GM12878 (cell line): ENCODE measurements around the gene ASCC3. TPM values are rescaled to one million over a fixed set of nuclear protein-coding genes. Genes with fewer than 3 reads are reported as not detected.

Experiments
- ATAC-seq: fragments of 200-7000 bp; cut with Tn5 transposase; 3 replicates; pipeline ENCODE4 v1.9.1; 2020; ENCODE audit warnings: mild to moderate bottlenecking, moderate library complexity
- BruUV-seq: library from RNA; stranded (reverse); fragments of 400-500 nt; replicated peaks from 2 replicates; lab custom pipeline; 2021; lab: Mats Ljungman, UMichigan
- CTCF ChIA-PET: fragments of 300-600 bp; sonication (Branson Sonifier 250); formaldehyde crosslinking; extraction: SDS; loops from one replicate; lab custom pipeline; 2021; ENCODE audit warnings: inconsistent platforms; lab: Yijun Ruan, JAX
- POLR2A ChIA-PET: fragments of 350-600 bp; formaldehyde crosslinking; extraction: SDS; loops from one replicate; lab custom pipeline; 2021; ENCODE audit warnings: inconsistent platforms; lab: Charles Lee
- RAD21 ChIA-PET: fragments of 300-600 bp; sonication (Branson Sonifier 250); formaldehyde crosslinking; loops from one replicate; lab custom pipeline; 2023; ENCODE audit warnings: antibody characterized with exemption; ENCODE audit not compliant: unreplicated experiment; lab: Charles Lee
- SMC1A ChIA-PET: fragments of 300-600 bp; sonication (Branson Sonifier 250); formaldehyde crosslinking; loops from one replicate; lab custom pipeline; 2023; ENCODE audit not compliant: unreplicated experiment, uncharacterized antibody; lab: Charles Lee
- DNase-seq: peaks from one replicate; pipeline ENCODE4 v3.0.0-alpha.2; 2011; ENCODE audit warnings: low read depth, low spot score
- FAIRE-seq: peaks from 3 replicates; lab custom pipeline; 2011; peaks lifted over from hg19 to GRCh38; lab: Jason Lieb, UNC
- H2AFZ ChIP-seq: 2 replicates; pipeline ENCODE4 v1.6.0; 2011; ENCODE audit warnings: low read depth, low read length, control low read depth; ENCODE audit not compliant: control insufficient read depth
- H3K27ac ChIP-seq: 2 replicates; pipeline ENCODE4 v1.5.1; 2011; ENCODE audit warnings: control low read depth; ENCODE audit not compliant: control insufficient read depth, insufficient read depth
- H3K27me3 ChIP-seq, 2 experiments: replicated peaks in 1 of 2; 2 replicates each; pipeline versions ENCODE4 v1.6.0 to v1.6.1; 2011; ENCODE audit warnings: low read length in 1 of 2; ENCODE audit not compliant: control insufficient read depth in 2 of 2, insufficient read depth in 2 of 2
- H3K36me3 ChIP-seq, 2 experiments: 2 replicates each; pipeline ENCODE4 v1.5.1; 2011; ENCODE audit warnings: low read length in 1 of 2; ENCODE audit not compliant: control insufficient read depth in 2 of 2, insufficient read depth in 2 of 2
- H3K4me1 ChIP-seq: 2 replicates; pipeline ENCODE4 v1.6.1; 2011; ENCODE audit warnings: mild to moderate bottlenecking, low read length, moderate library complexity, mixed read lengths; ENCODE audit not compliant: control insufficient read depth, insufficient read depth
- H3K4me2 ChIP-seq: 2 replicates; pipeline ENCODE4 v1.6.0; 2011; ENCODE audit warnings: control low read depth; ENCODE audit not compliant: control insufficient read depth, insufficient read depth
- H3K4me3 ChIP-seq: fragments of 200-600 bp; sonication (generic); 2 replicates; pipeline ENCODE4 v1.5.1; 2016
- H3K79me2 ChIP-seq: 2 replicates; pipeline ENCODE4 v1.6.0; 2011; ENCODE audit warnings: low read length; ENCODE audit not compliant: control insufficient read depth, insufficient read depth
- H3K9ac ChIP-seq: 2 replicates; pipeline ENCODE4 v1.8.0; 2011; ENCODE audit warnings: low read length, control low read depth, mixed read lengths; ENCODE audit not compliant: control insufficient read depth, insufficient read depth
- H3K9me3 ChIP-seq: replicated peaks from 3 replicates; pipeline ENCODE4 v1.5.1; 2011; ENCODE audit warnings: mild to moderate bottlenecking, low read length; ENCODE audit not compliant: control insufficient read depth, insufficient read depth
- H4K20me1 ChIP-seq: 2 replicates; pipeline ENCODE4 v1.6.0; 2011; ENCODE audit not compliant: control insufficient read depth, insufficient read depth
- ASH2L ChIP-seq: fragments of 300-600, 200-600 bp; sonication (generic); IDR thresholded peaks from 2 replicates; pipeline ENCODE4 v1.6.1; 2017; ENCODE audit warnings: low read depth, mild to moderate bottlenecking, borderline replicate concordance
- ATF3 ChIP-seq: IDR thresholded peaks from 2 replicates; pipeline ENCODE4 v1.6.1; 2011; ENCODE audit warnings: low read depth, mild to moderate bottlenecking, low read length, moderate library complexity, borderline replicate concordance; ENCODE audit errors: extremely low read depth
- BMI1 ChIP-seq: fragments of 450-650 bp; IDR thresholded peaks from 2 replicates; pipeline ENCODE4 v1.6.1; 2016; ENCODE audit warnings: mild to moderate bottlenecking, moderate library complexity, borderline replicate concordance
- FOXK2 ChIP-seq: fragments of 450-650 bp; IDR thresholded peaks from 2 replicates; pipeline ENCODE4 v1.6.1; 2017; ENCODE audit warnings: mild to moderate bottlenecking, moderate library complexity
- HDGF ChIP-seq: fragments of 450-650 bp; IDR thresholded peaks from 2 replicates; pipeline ENCODE4 v1.6.1; 2016; ENCODE audit warnings: antibody characterized with exemption
- MTA2 ChIP-seq: fragments of 450-650 bp; IDR thresholded peaks from 2 replicates; pipeline ENCODE4 v1.6.1; 2016; ENCODE audit warnings: low read depth, mild to moderate bottlenecking, moderate library complexity
- NRF1 ChIP-seq: conservative IDR thresholded peaks from 2 replicates; pipeline ENCODE4 v1.6.1; 2011; ENCODE audit warnings: mild to moderate bottlenecking, low read depth, low read length, improper control_type of control experiment
- PAX5 ChIP-seq: IDR thresholded peaks from 2 replicates; pipeline ENCODE4 v1.6.1; 2011; ENCODE audit warnings: low read depth, low read length, borderline replicate concordance
- SKIL ChIP-seq: fragments of 450-650 bp; IDR thresholded peaks from 2 replicates; pipeline ENCODE4 v1.6.1; 2017; ENCODE audit warnings: mild to moderate bottlenecking, low read depth, inconsistent platforms; ENCODE audit not compliant: poor library complexity, severe bottlenecking
- SP1 ChIP-seq: IDR thresholded peaks from one replicate; pipeline ENCODE4 v1.6.1; 2011; ENCODE audit warnings: low read depth, low read length
- STAT1 ChIP-seq: fragments of 450-650 bp; conservative IDR thresholded peaks from 2 replicates; pipeline ENCODE4 v1.6.1; 2014; ENCODE audit warnings: antibody characterized with exemption, mild to moderate bottlenecking
- SUZ12 ChIP-seq: fragments of 200-600 bp; sonication (generic); IDR thresholded peaks from one replicate; pipeline ENCODE4 v1.6.1; 2018; ENCODE audit warnings: antibody characterized with exemption, mild to moderate bottlenecking; ENCODE audit not compliant: unreplicated experiment
- TCF12 ChIP-seq: IDR thresholded peaks from 2 replicates; pipeline ENCODE4 v1.6.1; 2011; ENCODE audit warnings: low read depth, mild to moderate bottlenecking, low read length
- TCF3 ChIP-seq: IDR thresholded peaks from 2 replicates; pipeline ENCODE4 v1.6.1; 2012; ENCODE audit warnings: low read depth, mild to moderate bottlenecking, low read length, borderline replicate concordance; ENCODE audit not compliant: insufficient read depth
- YBX1 ChIP-seq: fragments of 450-650 bp; IDR thresholded peaks from 2 replicates; pipeline ENCODE4 v1.6.1; 2016; ENCODE audit warnings: antibody characterized with exemption
- ZBTB40 ChIP-seq: fragments of 450-650 bp; IDR thresholded peaks from 2 replicates; pipeline ENCODE4 v1.6.1; 2016; ENCODE audit warnings: mild to moderate bottlenecking, moderate library complexity, borderline replicate concordance
- ZNF622 ChIP-seq: fragments of 450-650 bp; IDR thresholded peaks from 2 replicates; pipeline ENCODE4 v1.6.1; 2017; ENCODE audit warnings: mild to moderate bottlenecking, inconsistent platforms
- in situ Hi-C: fragments of 300-500 bp; cut with MboI; formaldehyde crosslinking; loops from 9 replicates; pipeline ENCODE4 v1.14.3; 2018; ENCODE audit warnings: mixed read lengths
- intact Hi-C: fragments of 100-400 bp; cut with micrococcal nuclease; formaldehyde crosslinking; loops from one replicate; pipeline ENCODE4 v1.14.2; 2022; ENCODE audit not compliant: unreplicated experiment
- polyA plus RNA-seq, 11 experiments: library from polyadenylated mRNA; depleted of rRNA in 4 of 11; unstranded in 6 of 11; stranded (reverse) in 5 of 11; fragments of >200 nt; fragmentation: Nextera tagmentation in 4 of 11; fragmentation: Illumina TruSeq in 1 of 11; extraction: Ambion mirVana in 4 of 11; extraction: Trizol in 1 of 11; gene quantifications; 1 replicate in 1 of 11; 2 replicates in 10 of 11; pipeline versions ENCODE4 v1.2.1 to v1.2.3, GENCODE V29; 2011 to 2016; ENCODE audit warnings: inconsistent platforms in 2 of 11, missing spikeins in 2 of 11, low read depth in 1 of 11
- total RNA-seq, 4 experiments: library from RNA; depleted of rRNA in 3 of 4; stranded (reverse); fragments of >200 nt in 3 of 4; fragmentation: Illumina TruSeq in 1 of 4; extraction: Trizol in 1 of 4; gene quantifications; 2 replicates each; pipeline versions ENCODE4 v1.2.1 to v1.2.3, GENCODE V29; 2013 to 2021

The ASCC3 gene
- total and polyA plus RNA-seq, 10 of the 15 experiments (the other 5 are each of a cell fraction or from before 2014, with no cell fraction given) = 19.9 to 76.2 (median 55.9) TPM

GRCh38 chr6:100724222-100724621 lies 156.9 kb downstream of the ASCC3 start (continued):
- TF ChIP-seq SKIL = no peak

- DNase-seq (no peak), ATAC-seq (no peak), FAIRE-seq (no peak)
- no peak overlapping the region for H3K4me2 ChIP-seq
- no peak overlapping the region for H2AFZ ChIP-seq
- in situ Hi-C loops (no loop called here), intact Hi-C loops (loop anchor here (5.0 kb wide), 1 partner anchor 614 kb away; no protein-coding TSS in a partner anchor)
- CTCF ChIA-PET = interaction anchor here (0.6 to 2.0 kb wide), 3 partner anchors 106 to 605 kb away, joined by 3 to 25 read pairs (median 6); no protein-coding TSS in a partner anchor
- no peak overlapping the region for H3K4me3 ChIP-seq
- no peaks in the 10 kb centered on the region for H3K9me3 ChIP-seq
- no peaks in the 10 kb centered on the region for H3K4me1 ChIP-seq
- POLR2A ChIA-PET = no interaction called here
- BruUV-seq = no TSS peak
- H4K20me1 ChIP-seq = no peaks in the 10 kb centered on the region
- RAD21 ChIA-PET = no interaction called here
- H3K79me2 ChIP-seq = no peaks in the 10 kb centered on the region
- no peak overlapping the region for H3K9ac ChIP-seq
- no peak overlapping the region for H3K27ac ChIP-seq
- no peaks in the 10 kb centered on the region for H3K27me3 ChIP-seq
- SMC1A ChIA-PET = interaction anchor here (1.5 to 2.8 kb wide), 3 partner anchors 11 to 605 kb away, joined by 3 to 13 read pairs (median 11); no protein-coding TSS in a partner anchor
- H3K36me3 ChIP-seq = peaks cover 0 to 7% of the 10 kb centered on the region in 2 experiments; a peak in 1 of 4 replicates
- TF ChIP-seq PAX5 (no peak), TCF3 (no peak), YBX1 (no peak), ASH2L (no peak), STAT1 (no peak), NRF1 (no peak), SP1 (no peak), ZNF622 (no peak), ZBTB40 (no peak), ATF3 (no peak), MTA2 (no peak), FOXK2 (no peak), BMI1 (no peak), HDGF (no peak), SUZ12 (no peak), TCF12 (no peak)
These were observed 159.9 kb downstream of the ASCC3 start for GRCh38 chr6:100721256-100721655.
